ENCODE results near the gene MRPL51. TPM values are rescaled to one million over a fixed set of nuclear protein-coding genes. Genes with fewer than 3 reads are reported as not detected.

MRPL51 gene
- total RNA-seq, 3 donors from 2014 or later (not counting 1 experiment from before 2014, with no cell fraction given) = 32.8 to 48.3 (median 45.4) TPM

- ATAC-seq (peak; percentile 69 to 88 (median 79)), DNase-seq (no peak)
- Mint-ChIP-seq H3K27ac (peak overlapping the region; percentile 96 to 98), H3K4me3 (peak overlapping the region; percentile 97), H3K27me3 (ENCODE audit: low read depth in 2 of 2) (no peaks in the 10 kb centered on the region), H3K9me3 (no peaks in the 10 kb centered on the region), H3K4me1 (peaks cover 29 to 53% of the 10 kb centered on the region in 2 donors), H3K36me3 (peaks cover 11% of the 10 kb centered on the region)
- Histone ChIP-seq H3K4me1 (ENCODE audit: control insufficient read depth, insufficient read depth, low read length) (peaks cover 58% of the 10 kb centered on the region), H3K36me3 (ENCODE audit: control insufficient read depth, insufficient read depth, low read length) (peaks cover 51% of the 10 kb centered on the region), H3K27ac (ENCODE audit: low read length) (peak overlapping the region; percentile 92), H3K9me3 (ENCODE audit: control insufficient read depth, insufficient read depth, low read length) (no peaks in the 10 kb centered on the region), H3K27me3 (ENCODE audit: control insufficient read depth, insufficient read depth, low read length) (no peaks in the 10 kb centered on the region), H3K4me3 (ENCODE audit: low read length) (peak overlapping the region; percentile 99)
- TF ChIP-seq CTCF (IDR thresholded peaks at IDR 0.05) = no peak
- 0% methylated on average over 24 of the region's 25 CpGs for WGBS (ENCODE audit: insufficient coverage)
- intact Hi-C loops (cut with micrococcal nuclease) = loop anchor here (2.0 to 10.0 kb wide), 5 partner anchors 64 to 470 kb away; partner anchors contain the start of genes CHD4 and VAMP1
Observed at GRCh38 chr12:6534695-6534944, 41.6 kb upstream of the MRPL51 start.

GRCh38 chr12:6533923-6534694 is 41.0 kb upstream of the MRPL51 start, which contains the start of gene GAPDH:
GAPDH (plus strand) TSS chr12:6534517; CDS start chr12:6534833, 316 bp downstream.
- Histone ChIP-seq H3K4me1 (ENCODE audit: control insufficient read depth, insufficient read depth, low read length) (peaks cover 58% of the 10 kb centered on the region), H3K27ac (ENCODE audit: low read length) (peak within 1 kb of the TSS; percentile 92), H3K36me3 (ENCODE audit: control insufficient read depth, insufficient read depth, low read length) (peaks cover 51% of the 10 kb centered on the region), H3K4me3 (ENCODE audit: low read length) (peak within 1 kb of the TSS; percentile 99), H3K27me3 (ENCODE audit: control insufficient read depth, insufficient read depth, low read length) (no peaks in the 10 kb centered on the region), H3K9me3 (ENCODE audit: control insufficient read depth, insufficient read depth, low read length) (no peaks in the 10 kb centered on the region)
- H3K27me3 Mint-ChIP-seq (ENCODE audit: low read depth in 2 of 2) = no peaks in the 10 kb centered on the region
- H3K9me3 Mint-ChIP-seq = no peaks in the 10 kb centered on the region
- H3K27ac Mint-ChIP-seq = peak within 1 kb of the TSS; percentile 96 to 98
- peaks cover 29 to 52% of the 10 kb centered on the region in 2 donors for H3K4me1 Mint-ChIP-seq
- TF ChIP-seq CTCF (IDR thresholded peaks at IDR 0.05) = no peak
- ATAC-seq (peak; percentile 53 to 77 (median 71)), DNase-seq (peak; percentile 81 to 90)
- under 1% methylated on average over 62 of the region's 62 CpGs for whole genome bisulfite sequencing (ENCODE audit: insufficient coverage)
- H3K36me3 Mint-ChIP-seq = peaks cover 11% of the 10 kb centered on the region
- intact Hi-C loops (cut with micrococcal nuclease) = loop anchor here (2.0 to 10.0 kb wide), 5 partner anchors 63 to 469 kb away; partner anchors contain the start of genes CHD4 and VAMP1
- peak within 1 kb of the TSS; percentile 97 for H3K4me3 Mint-ChIP-seq

GRCh38 chr12:6533653-6533922 is 40.5 kb upstream of the MRPL51 start:
- H3K9me3 ChIP-seq (ENCODE audit: control insufficient read depth, insufficient read depth, low read length) = no peaks in the 10 kb centered on the region
- DNase-seq (no peak), ATAC-seq (no peak)
- TF ChIP-seq CTCF (IDR thresholded peaks at IDR 0.05) = no peak
- H3K27me3 Mint-ChIP-seq (ENCODE audit: low read depth in 2 of 2) = no peaks in the 10 kb centered on the region
- peak overlapping the region; percentile 99 for H3K4me3 ChIP-seq (ENCODE audit: low read length)
- peak overlapping the region; percentile 97 for H3K4me3 Mint-ChIP-seq
- intact Hi-C loops (cut with micrococcal nuclease) = loop anchor here (5.0 to 10.0 kb wide), 3 partner anchors 74 to 469 kb away; partner anchors contain the start of gene CHD4
- H3K36me3 ChIP-seq (ENCODE audit: control insufficient read depth, insufficient read depth, low read length) = peaks cover 51% of the 10 kb centered on the region
- H3K27ac Mint-ChIP-seq = peak overlapping the region; percentile 96 to 98
- peaks cover 11% of the 10 kb centered on the region for H3K36me3 Mint-ChIP-seq
- H3K27me3 ChIP-seq (ENCODE audit: control insufficient read depth, insufficient read depth, low read length) = no peaks in the 10 kb centered on the region
- peaks cover 29 to 52% of the 10 kb centered on the region in 2 donors for H3K4me1 Mint-ChIP-seq
- H3K27ac ChIP-seq (ENCODE audit: low read length) = peak overlapping the region; percentile 92
- H3K4me1 ChIP-seq (ENCODE audit: control insufficient read depth, insufficient read depth, low read length) = peaks cover 58% of the 10 kb centered on the region
- no peaks in the 10 kb centered on the region for H3K9me3 Mint-ChIP-seq
- WGBS (ENCODE audit: insufficient coverage) = under 1% methylated on average over 7 of the region's 9 CpGs
